GM12878 (cell line): ENCODE results near the gene IL1RAPL1. TPM values are rescaled to one million over a fixed set of nuclear protein-coding genes. Genes with fewer than 3 reads are reported as not detected.

Experiments
- ATAC-seq: fragments of 200-7000 bp; cut with Tn5 transposase; 3 replicates; pipeline ENCODE4 v1.9.1; 2020; ENCODE audit warnings: mild to moderate bottlenecking, moderate library complexity
- BruUV-seq: library from RNA; stranded (reverse); fragments of 400-500 nt; replicated peaks from 2 replicates; lab custom pipeline; 2021; lab: Mats Ljungman, UMichigan
- CTCF ChIA-PET: fragments of 300-600 bp; sonication (Branson Sonifier 250); formaldehyde crosslinking; extraction: SDS; loops from one replicate; lab custom pipeline; 2021; ENCODE audit warnings: inconsistent platforms; lab: Yijun Ruan, JAX
- POLR2A ChIA-PET: fragments of 350-600 bp; formaldehyde crosslinking; extraction: SDS; loops from one replicate; lab custom pipeline; 2021; ENCODE audit warnings: inconsistent platforms; lab: Charles Lee
- RAD21 ChIA-PET: fragments of 300-600 bp; sonication (Branson Sonifier 250); formaldehyde crosslinking; loops from one replicate; lab custom pipeline; 2023; ENCODE audit warnings: antibody characterized with exemption; ENCODE audit not compliant: unreplicated experiment; lab: Charles Lee
- SMC1A ChIA-PET: fragments of 300-600 bp; sonication (Branson Sonifier 250); formaldehyde crosslinking; loops from one replicate; lab custom pipeline; 2023; ENCODE audit not compliant: unreplicated experiment, uncharacterized antibody; lab: Charles Lee
- DNase-seq: peaks from one replicate; pipeline ENCODE4 v3.0.0-alpha.2; 2011; ENCODE audit warnings: low read depth, low spot score
- FAIRE-seq: peaks from 3 replicates; lab custom pipeline; 2011; peaks lifted over from hg19 to GRCh38; lab: Jason Lieb, UNC
- H2AFZ ChIP-seq: 2 replicates; pipeline ENCODE4 v1.6.0; 2011; ENCODE audit warnings: low read depth, low read length, control low read depth; ENCODE audit not compliant: control insufficient read depth
- H3K27ac ChIP-seq: 2 replicates; pipeline ENCODE4 v1.5.1; 2011; ENCODE audit warnings: control low read depth; ENCODE audit not compliant: control insufficient read depth, insufficient read depth
- H3K27me3 ChIP-seq, 2 experiments: replicated peaks in 1 of 2; 2 replicates each; pipeline versions ENCODE4 v1.6.0 to v1.6.1; 2011; ENCODE audit warnings: low read length in 1 of 2; ENCODE audit not compliant: control insufficient read depth in 2 of 2, insufficient read depth in 2 of 2
- H3K36me3 ChIP-seq, 2 experiments: 2 replicates each; pipeline ENCODE4 v1.5.1; 2011; ENCODE audit warnings: low read length in 1 of 2; ENCODE audit not compliant: control insufficient read depth in 2 of 2, insufficient read depth in 2 of 2
- H3K4me1 ChIP-seq: 2 replicates; pipeline ENCODE4 v1.6.1; 2011; ENCODE audit warnings: mild to moderate bottlenecking, low read length, moderate library complexity, mixed read lengths; ENCODE audit not compliant: control insufficient read depth, insufficient read depth
- H3K4me2 ChIP-seq: 2 replicates; pipeline ENCODE4 v1.6.0; 2011; ENCODE audit warnings: control low read depth; ENCODE audit not compliant: control insufficient read depth, insufficient read depth
- H3K4me3 ChIP-seq: fragments of 200-600 bp; sonication (generic); 2 replicates; pipeline ENCODE4 v1.5.1; 2016
- H3K79me2 ChIP-seq: 2 replicates; pipeline ENCODE4 v1.6.0; 2011; ENCODE audit warnings: low read length; ENCODE audit not compliant: control insufficient read depth, insufficient read depth
- H3K9ac ChIP-seq: 2 replicates; pipeline ENCODE4 v1.8.0; 2011; ENCODE audit warnings: low read length, control low read depth, mixed read lengths; ENCODE audit not compliant: control insufficient read depth, insufficient read depth
- H3K9me3 ChIP-seq: replicated peaks from 3 replicates; pipeline ENCODE4 v1.5.1; 2011; ENCODE audit warnings: mild to moderate bottlenecking, low read length; ENCODE audit not compliant: control insufficient read depth, insufficient read depth
- H4K20me1 ChIP-seq: 2 replicates; pipeline ENCODE4 v1.6.0; 2011; ENCODE audit not compliant: control insufficient read depth, insufficient read depth
- BHLHE40 ChIP-seq, 2 experiments: fragments of 450-650 bp in 1 of 2; IDR thresholded peaks; 2 replicates each; pipeline ENCODE4 v1.6.1; 2011 to 2017; ENCODE audit warnings: low read depth in 2 of 2, borderline replicate concordance in 1 of 2, improper control_type of control experiment in 1 of 2, low read length in 1 of 2, mild to moderate bottlenecking in 1 of 2
- BRCA1 ChIP-seq: IDR thresholded peaks from 2 replicates; pipeline ENCODE4 v1.6.1; 2011; ENCODE audit warnings: low read depth, low read length, improper control_type of control experiment
- CBX3 ChIP-seq: fragments of 200-600 bp; sonication (generic); IDR thresholded peaks from 2 replicates; pipeline ENCODE4 v1.6.1; 2016; ENCODE audit warnings: low read depth, borderline replicate concordance
- CEBPB ChIP-seq, 2 experiments: fragments of 150-350 bp in 1 of 2; IDR thresholded peaks; 2 replicates each; pipeline ENCODE4 v1.6.1; 2012 to 2014; ENCODE audit warnings: low read depth in 2 of 2, low read length in 2 of 2, borderline replicate concordance in 1 of 2, inconsistent platforms in 1 of 2
- CHD1 ChIP-seq: IDR thresholded peaks from 2 replicates; pipeline ENCODE4 v1.6.1; 2012; ENCODE audit warnings: low read depth, low read length, improper control_type of control experiment
- CHD4 ChIP-seq: fragments of 200-600 bp; sonication (generic); IDR thresholded peaks from 2 replicates; pipeline ENCODE4 v1.6.1; 2016; ENCODE audit warnings: mild to moderate bottlenecking
- NR2F1 ChIP-seq: fragments of 450-650 bp; conservative IDR thresholded peaks from 2 replicates; pipeline ENCODE4 v1.6.1; 2017; ENCODE audit warnings: mild to moderate bottlenecking
- RELB ChIP-seq: fragments of 450-650 bp; IDR thresholded peaks from 2 replicates; pipeline ENCODE4 v1.6.1; 2017; ENCODE audit warnings: low read depth, mild to moderate bottlenecking, moderate library complexity
- SIX5 ChIP-seq: IDR thresholded peaks from 2 replicates; pipeline ENCODE4 v1.6.1; 2011; ENCODE audit warnings: mild to moderate bottlenecking, low read depth, low read length, moderate library complexity; ENCODE audit not compliant: severe bottlenecking
- SMC3 ChIP-seq: IDR thresholded peaks from 2 replicates; pipeline ENCODE4 v1.6.1; 2011; ENCODE audit warnings: low read length, improper control_type of control experiment, borderline replicate concordance
- SPI1 ChIP-seq: IDR thresholded peaks from 2 replicates; pipeline ENCODE4 v1.6.1; 2011; ENCODE audit warnings: low read depth, mild to moderate bottlenecking, low read length, moderate library complexity, borderline replicate concordance; ENCODE audit not compliant: insufficient read depth
- TCF3 ChIP-seq: IDR thresholded peaks from 2 replicates; pipeline ENCODE4 v1.6.1; 2012; ENCODE audit warnings: low read depth, mild to moderate bottlenecking, low read length, borderline replicate concordance; ENCODE audit not compliant: insufficient read depth
- ZNF274 ChIP-seq: IDR thresholded peaks from one replicate; pipeline ENCODE4 v1.8.0; 2011; ENCODE audit not compliant: insufficient read length, insufficient read depth
- ZZZ3 ChIP-seq: IDR thresholded peaks from 2 replicates; pipeline ENCODE4 v1.6.1; 2011; ENCODE audit warnings: low read depth; ENCODE audit not compliant: control insufficient read depth, insufficient read length
- WGBS: methylation state at CpG from one replicate; pipeline ENCODE4 v1.1.6; 2016; ENCODE audit warnings: low lambda C conversion rate; ENCODE audit not compliant: insufficient replicate concordance, insufficient coverage; ENCODE audit errors: missing lambda C conversion rate; 5-methylcytosine and 5-hydroxymethylcytosine counted together
- in situ Hi-C: fragments of 300-500 bp; cut with MboI; formaldehyde crosslinking; loops from 9 replicates; pipeline ENCODE4 v1.14.3; 2018; ENCODE audit warnings: mixed read lengths
- intact Hi-C: fragments of 100-400 bp; cut with micrococcal nuclease; formaldehyde crosslinking; loops from one replicate; pipeline ENCODE4 v1.14.2; 2022; ENCODE audit not compliant: unreplicated experiment
- polyA plus RNA-seq, 11 experiments: library from polyadenylated mRNA; depleted of rRNA in 4 of 11; unstranded in 6 of 11; stranded (reverse) in 5 of 11; fragments of >200 nt; fragmentation: Nextera tagmentation in 4 of 11; fragmentation: Illumina TruSeq in 1 of 11; extraction: Ambion mirVana in 4 of 11; extraction: Trizol in 1 of 11; gene quantifications; 1 replicate in 1 of 11; 2 replicates in 10 of 11; pipeline versions ENCODE4 v1.2.1 to v1.2.3, GENCODE V29; 2011 to 2016; ENCODE audit warnings: inconsistent platforms in 2 of 11, missing spikeins in 2 of 11, low read depth in 1 of 11
- total RNA-seq, 4 experiments: library from RNA; depleted of rRNA in 3 of 4; stranded (reverse); fragments of >200 nt in 3 of 4; fragmentation: Illumina TruSeq in 1 of 4; extraction: Trizol in 1 of 4; gene quantifications; 2 replicates each; pipeline versions ENCODE4 v1.2.1 to v1.2.3, GENCODE V29; 2013 to 2021
- TF ChIP-seq, protein P1 (sequence below): IDR thresholded peaks from 2 replicates; pipeline ENCODE4 v1.6.1; 2012; ENCODE audit warnings: low read depth, low read length, improper control_type of control experiment

The IL1RAPL1 gene
- total and polyA plus RNA-seq, 10 of the 15 experiments (the other 5 are each of a cell fraction or from before 2014, with no cell fraction given): not detected

DNA sequence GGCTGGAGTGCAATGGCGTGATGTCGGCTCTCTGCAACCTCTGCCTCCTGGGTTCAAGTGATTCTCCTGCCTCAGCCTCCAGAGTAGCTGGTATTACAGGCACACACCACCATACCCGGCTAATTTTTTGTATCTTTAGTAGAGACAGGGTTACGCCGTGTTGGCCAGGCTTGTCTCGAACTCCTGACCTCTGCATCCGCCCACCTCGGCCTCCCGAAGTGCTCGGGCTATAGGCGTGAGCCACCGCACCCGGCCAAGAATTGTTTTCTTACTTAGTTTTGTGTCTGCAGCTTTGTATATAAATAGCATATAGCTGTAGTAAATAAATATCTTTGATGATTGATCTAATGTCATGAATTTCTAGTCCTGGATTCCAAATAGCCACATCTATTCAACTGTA, 81.1 kb downstream of the IL1RAPL1 start:
- no peak for FAIRE-seq
- H3K27ac ChIP-seq: no peak overlapping the region
- TF ChIP-seq SIX5 (no peak), SPI1 (no peak), CHD4 (no peak), BHLHE40 (IDR thresholded peaks at IDR 0.05; ENCODE audit: borderline replicate concordance in 1 of 2, low read depth in 2 of 2, low read length in 1 of 2) (no peak), CBX3 (no peak), NR2F1 (no peak), ZNF274 (no peak)
- TF ChIP-seq, all 136 proteins: peak for 0
- in situ Hi-C loops (no loop called here), intact Hi-C loops (no loop called here)
- Histone ChIP-seq H4K20me1 (no peaks in the 10 kb centered on the region), H3K36me3 (no peaks in the 10 kb centered on the region), H3K79me2 (no peaks in the 10 kb centered on the region), H3K27me3 (no peaks in the 10 kb centered on the region), H3K9ac (no peak overlapping the region), H2AFZ (no peak overlapping the region), H3K4me2 (no peak overlapping the region), H3K9me3 (no peaks in the 10 kb centered on the region), H3K4me1 (no peaks in the 10 kb centered on the region), H3K4me3 (no peak overlapping the region)
- ATAC-seq (no peak), DNase-seq (no peak)
- SMC1A ChIA-PET: no interaction called here
- WGBS: 51% methylated on average over 13 of the region's 13 CpGs
- no TSS peak for BruUV-seq
- CTCF ChIA-PET: interaction anchor here (1.5 kb wide), 1 partner anchor 8 kb away, joined by 4 read pairs; no protein-coding TSS in a partner anchor
- POLR2A ChIA-PET: no interaction called here
- RAD21 ChIA-PET: no interaction called here

GRCh38 chrX:28668957-28669356, 81.7 kb downstream of the IL1RAPL1 start:
- Histone ChIP-seq H3K27me3 (no peaks in the 10 kb centered on the region), H4K20me1 (no peaks in the 10 kb centered on the region), H3K4me1 (no peaks in the 10 kb centered on the region), H3K27ac (no peak overlapping the region), H3K4me2 (no peak overlapping the region), H3K9ac (no peak overlapping the region), H3K9me3 (no peaks in the 10 kb centered on the region), H3K79me2 (no peaks in the 10 kb centered on the region), H2AFZ (no peak overlapping the region), H3K4me3 (no peak overlapping the region), H3K36me3 (no peaks in the 10 kb centered on the region)
- ChIA-PET CTCF (interaction anchor here (1.5 kb wide), 1 partner anchor 9 kb away, joined by 4 read pairs; no protein-coding TSS in a partner anchor), POLR2A (interaction anchor here (0.6 kb wide), 1 partner anchor 426 kb away, joined by 3 read pairs; no protein-coding TSS in a partner anchor), RAD21 (no interaction called here), SMC1A (no interaction called here)
- ATAC-seq: no peak
- intact Hi-C loops (no loop called here), in situ Hi-C loops (no loop called here)
- WGBS: 30% methylated on average over 4 of the region's 4 CpGs
- no TSS peak for BruUV-seq
- FAIRE-seq: no peak
- no peak for DNase-seq
- no peak for TF ChIP-seq SIX5
- TF ChIP-seq, protein P1, sequence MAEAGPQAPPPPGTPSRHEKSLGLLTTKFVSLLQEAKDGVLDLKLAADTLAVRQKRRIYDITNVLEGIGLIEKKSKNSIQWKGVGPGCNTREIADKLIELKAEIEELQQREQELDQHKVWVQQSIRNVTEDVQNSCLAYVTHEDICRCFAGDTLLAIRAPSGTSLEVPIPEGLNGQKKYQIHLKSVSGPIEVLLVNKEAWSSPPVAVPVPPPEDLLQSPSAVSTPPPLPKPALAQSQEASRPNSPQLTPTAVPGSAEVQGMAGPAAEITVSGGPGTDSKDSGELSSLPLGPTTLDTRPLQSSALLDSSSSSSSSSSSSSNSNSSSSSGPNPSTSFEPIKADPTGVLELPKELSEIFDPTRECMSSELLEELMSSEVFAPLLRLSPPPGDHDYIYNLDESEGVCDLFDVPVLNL: no peak
- TF ChIP-seq BRCA1: no peak
- no peak for TF ChIP-seq ZZZ3
- no peak for TF ChIP-seq TCF3
- no peak for TF ChIP-seq CHD1
- TF ChIP-seq SMC3: no peak
- no peak for TF ChIP-seq CEBPB (IDR thresholded peaks at IDR 0.05; ENCODE audit: borderline replicate concordance in 1 of 2, low read depth in 2 of 2, low read length in 2 of 2)
- TF ChIP-seq RELB: no peak
